ENCODE measurements around the gene SMARCB1. TPM values are rescaled to one million over a fixed set of nuclear protein-coding genes. Genes with fewer than 3 reads are reported as not detected.

Gene SMARCB1
- total and polyA plus RNA-seq, 2 donors (not counting 3 experiments of a cell fraction or from before 2014, with no cell fraction given): 113 to 148 TPM

DNA sequence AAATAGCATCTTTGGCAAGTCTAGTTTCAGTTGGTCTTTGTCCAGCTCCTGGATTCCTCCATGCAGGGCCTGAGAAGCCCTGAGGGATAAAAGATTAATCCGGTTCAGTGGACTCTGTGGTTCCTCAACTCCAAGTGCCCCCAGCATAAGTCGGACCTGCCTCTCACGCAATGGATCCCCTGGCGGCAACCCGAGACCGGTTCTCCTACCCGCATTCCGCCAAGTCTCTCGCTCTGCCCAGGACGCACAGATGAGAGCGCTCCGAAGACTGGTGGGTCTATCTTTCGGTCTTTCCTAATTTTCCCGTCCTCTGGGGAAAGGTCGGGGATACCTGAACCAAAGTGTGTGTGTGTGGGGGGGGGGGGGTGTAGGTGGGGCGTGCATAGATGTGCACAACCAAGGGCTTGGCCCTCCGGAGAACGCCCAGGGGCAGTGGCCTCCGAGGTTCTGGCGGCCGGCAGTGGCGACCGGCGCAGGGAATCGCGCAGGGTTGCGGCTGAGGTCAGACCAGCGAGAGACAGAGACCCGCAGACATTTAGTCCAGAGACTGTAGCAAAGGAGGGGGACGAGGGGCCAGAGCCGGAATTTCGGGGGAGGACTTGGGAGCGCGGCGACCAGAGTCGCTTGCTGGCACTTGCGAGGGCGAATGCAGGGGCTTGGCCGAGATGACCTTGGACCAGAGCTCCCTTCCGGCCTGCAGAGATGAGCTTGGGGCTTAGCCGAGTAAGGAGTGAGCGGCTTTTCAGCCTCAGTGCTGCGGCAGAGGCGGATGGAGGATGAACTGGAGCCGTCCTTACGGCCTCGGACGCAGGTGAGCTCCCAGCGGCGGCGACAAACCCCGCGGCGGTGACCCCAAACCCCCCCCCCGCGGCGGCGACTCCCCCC lies 70.2 kb downstream of the SMARCB1 start:
- no peak overlapping the region for H3K27ac ChIP-seq (ENCODE audit: insufficient read depth, low read depth, low read length)
- dilution Hi-C loops (cut with MboI; ENCODE audit: extremely low pct_ligation_motif_present, low sequenced_read_pairs): no loop called here

More for the DNA sequence above, 70.2 kb downstream of the SMARCB1 start:
- H4K20me1 ChIP-seq (replicated peaks; ENCODE audit: control insufficient read depth, extremely low read depth, insufficient read depth, low read length): no peaks in the 10 kb centered on the region
- H3K36me3 ChIP-seq (ENCODE audit: control insufficient read depth in 2 of 2, extremely low read depth in 1 of 2, insufficient read depth in 2 of 2, low read length in 2 of 2): no peaks in the 10 kb centered on the region
- H3K9ac ChIP-seq (replicated peaks; ENCODE audit: extremely low read depth, insufficient read depth, low read length): peak overlapping the region; percentile 55
- peak; percentile 31 for DNase-seq (ENCODE audit: low read depth, low spot score)
- intact Hi-C loops (cut with micrococcal nuclease): no loop called here
- H3K79me2 ChIP-seq (ENCODE audit: control insufficient read depth, insufficient read depth, low read length): no peaks in the 10 kb centered on the region
- CTCF ChIA-PET: interaction anchor here (0.6 to 2.9 kb wide), 22 partner anchors 8 to 650 kb away, joined by 3 to 71 read pairs (median 4); partner anchors contain the start of genes MIF and SMARCB1
- no peak for FAIRE-seq
- H3K4me3 ChIP-seq (replicated peaks in 1 of 3; ENCODE audit: insufficient read depth in 1 of 3, low read depth in 1 of 3, low read length in 3 of 3): peak overlapping the region; percentile 64 to 71 (median 65)
- H3K9me1 ChIP-seq (replicated peaks; ENCODE audit: control insufficient read depth, extremely low read depth, insufficient read depth, low read length): no peaks in the 10 kb centered on the region
- BruUV-seq (replicated peaks): no TSS peak
- peak overlapping the region; percentile 87 for H3K4me2 ChIP-seq (ENCODE audit: insufficient read depth, low read length)
- H3K27me3 ChIP-seq (ENCODE audit: control insufficient read depth in 2 of 2, insufficient read depth in 2 of 2, low read length in 2 of 2): no peaks in the 10 kb centered on the region
- no peaks in the 10 kb centered on the region for H3K9me3 ChIP-seq (replicated peaks; ENCODE audit: control insufficient read depth, insufficient read depth, low read length)
- H3K4me1 ChIP-seq (ENCODE audit: control insufficient read depth, extremely low read depth, insufficient read depth, low read length): peaks cover 15% of the 10 kb centered on the region
- POLR2A ChIA-PET: interaction anchor here (0.6 to 1.6 kb wide), 3 partner anchors 29 to 37 kb away, joined by 4 to 5 read pairs (median 4); partner anchors contain the start of gene MIF
- peak overlapping the region; percentile 98 for H2AFZ ChIP-seq (ENCODE audit: low read depth, low read length)
- TF ChIP-seq MYC (IDR thresholded peaks at IDR 0.05; ENCODE audit: low read depth, low read length) (no peak), GATA2 (IDR thresholded peaks at IDR 0.05; ENCODE audit: insufficient read depth, insufficient read length, low read depth, low read length) (no peak), JUN (IDR thresholded peaks at IDR 0.05; ENCODE audit: borderline replicate concordance, insufficient read depth, insufficient read length, low read depth) (no peak), POLR2A (IDR thresholded peaks at IDR 0.05; ENCODE audit: low read depth, low read length) (no peak), EZH2 (IDR thresholded peaks at IDR 0.05; ENCODE audit: borderline replicate concordance, low read depth, low read length, severe bottlenecking) (no peak)
- TF ChIP-seq, protein P1, sequence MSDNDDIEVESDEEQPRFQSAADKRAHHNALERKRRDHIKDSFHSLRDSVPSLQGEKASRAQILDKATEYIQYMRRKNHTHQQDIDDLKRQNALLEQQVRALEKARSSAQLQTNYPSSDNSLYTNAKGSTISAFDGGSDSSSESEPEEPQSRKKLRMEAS (IDR thresholded peaks at IDR 0.05; ENCODE audit: insufficient read depth, insufficient read length): no peak
- TF ChIP-seq, protein P2, sequence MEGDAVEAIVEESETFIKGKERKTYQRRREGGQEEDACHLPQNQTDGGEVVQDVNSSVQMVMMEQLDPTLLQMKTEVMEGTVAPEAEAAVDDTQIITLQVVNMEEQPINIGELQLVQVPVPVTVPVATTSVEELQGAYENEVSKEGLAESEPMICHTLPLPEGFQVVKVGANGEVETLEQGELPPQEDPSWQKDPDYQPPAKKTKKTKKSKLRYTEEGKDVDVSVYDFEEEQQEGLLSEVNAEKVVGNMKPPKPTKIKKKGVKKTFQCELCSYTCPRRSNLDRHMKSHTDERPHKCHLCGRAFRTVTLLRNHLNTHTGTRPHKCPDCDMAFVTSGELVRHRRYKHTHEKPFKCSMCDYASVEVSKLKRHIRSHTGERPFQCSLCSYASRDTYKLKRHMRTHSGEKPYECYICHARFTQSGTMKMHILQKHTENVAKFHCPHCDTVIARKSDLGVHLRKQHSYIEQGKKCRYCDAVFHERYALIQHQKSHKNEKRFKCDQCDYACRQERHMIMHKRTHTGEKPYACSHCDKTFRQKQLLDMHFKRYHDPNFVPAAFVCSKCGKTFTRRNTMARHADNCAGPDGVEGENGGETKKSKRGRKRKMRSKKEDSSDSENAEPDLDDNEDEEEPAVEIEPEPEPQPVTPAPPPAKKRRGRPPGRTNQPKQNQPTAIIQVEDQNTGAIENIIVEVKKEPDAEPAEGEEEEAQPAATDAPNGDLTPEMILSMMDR (IDR thresholded peaks at IDR 0.05; ENCODE audit: extremely low read depth in 1 of 2, insufficient read depth in 1 of 2, low read depth in 1 of 2, low read length in 2 of 2): no peak

Measured in endothelial cell of umbilical vein (primary cell).